ENCODE data around the gene POLDIP2. TPM values are rescaled to one million over a fixed set of nuclear protein-coding genes. Genes with fewer than 3 reads are reported as not detected.

POLDIP2 gene
- total and polyA plus RNA-seq, 2 donors (not counting 1 experiment from before 2014, with no cell fraction given): 30.2 to 35.7 TPM

GRCh38 chr17:28404007-28404406 is 46.7 kb upstream of the POLDIP2 start:
- Histone ChIP-seq H3K36me3 (replicated peaks in 1 of 2; ENCODE audit: control extremely low read depth in 1 of 2, control insufficient read depth in 1 of 2, extremely low read depth in 1 of 2, insufficient read depth in 2 of 2, low read length in 1 of 2) (no peaks in the 10 kb centered on the region), H3K9me3 (ENCODE audit: control extremely low read depth in 1 of 3, control insufficient read depth in 2 of 3, insufficient read depth in 1 of 3, low read length in 2 of 3) (peaks cover 0 to 4% (median 0%) of the 10 kb centered on the region in 3 donors), H3K27ac (ENCODE audit: low read length in 2 of 2) (no peak overlapping the region), H3K9ac (ENCODE audit: low read length) (no peak overlapping the region), H3K79me2 (ENCODE audit: control insufficient read depth, insufficient read depth, low read length) (no peaks in the 10 kb centered on the region), H3K27me3 (replicated peaks in 1 of 4; ENCODE audit: control extremely low read depth in 1 of 4, control insufficient read depth in 3 of 4, insufficient read depth in 4 of 4, low read length in 3 of 4) (no peaks in the 10 kb centered on the region), H2AFZ (ENCODE audit: insufficient read depth, low read depth, low read length, poor library complexity, severe bottlenecking) (no peak overlapping the region), H3K4me2 (replicated peaks; ENCODE audit: low read depth, low read length, poor library complexity, severe bottlenecking) (no peak overlapping the region), H3K4me3 (ENCODE audit: control extremely low read depth in 1 of 5, extremely low read depth in 1 of 5, insufficient read depth in 1 of 5, low read depth in 2 of 5, low read length in 4 of 5) (no peak overlapping the region), H3K4me1 (ENCODE audit: control insufficient read depth in 2 of 2, insufficient read depth in 2 of 2, low read length in 2 of 2) (peaks cover 8 to 12% of the 10 kb centered on the region in 2 donors), H4K20me1 (ENCODE audit: control insufficient read depth, insufficient read depth, low read length, poor library complexity, severe bottlenecking) (no peaks in the 10 kb centered on the region)
- peak overlapping the region; percentile 56 for H3K4me3 Mint-ChIP-seq
- TF ChIP-seq EZH2 (IDR thresholded peaks at IDR 0.05; ENCODE audit: borderline replicate concordance, insufficient read depth, low read depth, low read length, poor library complexity, severe bottlenecking) (no peak), CTCF (IDR thresholded peaks at IDR 0.05) (no peak)
- peaks cover 10% of the 10 kb centered on the region for H3K4me1 Mint-ChIP-seq
- WGBS (ENCODE audit: insufficient coverage): 67% methylated on average over 1 of the region's 2 CpGs
- ChIA-PET CTCF (interaction anchor here (1.5 kb wide), 1 partner anchor 12 kb away, joined by 11 read pairs; no protein-coding TSS in a partner anchor), POLR2A (no interaction called here)
- peaks cover 7% of the 10 kb centered on the region for H3K27me3 Mint-ChIP-seq
- no peak for ATAC-seq (ENCODE audit: low read depth)
- H3K9me3 Mint-ChIP-seq (ENCODE audit: insufficient read depth): no peaks in the 10 kb centered on the region
- intact Hi-C loops (cut with micrococcal nuclease): no loop called here
- no peak overlapping the region for H3K27ac Mint-ChIP-seq
- DNase-seq: no peak

GRCh38 chr17:28402844-28403243 is 45.5 kb upstream of the POLDIP2 start:
- no peaks in the 10 kb centered on the region for H3K9me3 Mint-ChIP-seq (ENCODE audit: insufficient read depth)
- H4K20me1 ChIP-seq (ENCODE audit: control insufficient read depth, insufficient read depth, low read length, poor library complexity, severe bottlenecking): no peaks in the 10 kb centered on the region
- no peak for ATAC-seq (ENCODE audit: low read depth)
- no peak for TF ChIP-seq EZH2 (IDR thresholded peaks at IDR 0.05; ENCODE audit: borderline replicate concordance, insufficient read depth, low read depth, low read length, poor library complexity, severe bottlenecking)
- no peak for TF ChIP-seq CTCF (IDR thresholded peaks at IDR 0.05)
- ChIA-PET POLR2A (no interaction called here), CTCF (no interaction called here)
- whole genome bisulfite sequencing (ENCODE audit: insufficient coverage): 100% methylated on average over 6 of the region's 6 CpGs
- H3K36me3 ChIP-seq (replicated peaks in 1 of 2; ENCODE audit: control extremely low read depth in 1 of 2, control insufficient read depth in 1 of 2, extremely low read depth in 1 of 2, insufficient read depth in 2 of 2, low read length in 1 of 2): no peaks in the 10 kb centered on the region
- no peak overlapping the region for H3K4me3 Mint-ChIP-seq
- H3K27me3 Mint-ChIP-seq: no peaks in the 10 kb centered on the region
- H3K4me3 ChIP-seq (ENCODE audit: control extremely low read depth in 1 of 5, extremely low read depth in 1 of 5, insufficient read depth in 1 of 5, low read depth in 2 of 5, low read length in 4 of 5): no peak overlapping the region
- peaks cover 0 to 4% (median 0%) of the 10 kb centered on the region in 3 donors for H3K9me3 ChIP-seq (ENCODE audit: control extremely low read depth in 1 of 3, control insufficient read depth in 2 of 3, insufficient read depth in 1 of 3, low read length in 2 of 3)
- peaks cover 13% of the 10 kb centered on the region for H3K4me1 Mint-ChIP-seq
- H3K4me2 ChIP-seq (replicated peaks; ENCODE audit: low read depth, low read length, poor library complexity, severe bottlenecking): no peak overlapping the region
- peaks cover 8 to 12% of the 10 kb centered on the region in 2 donors for H3K4me1 ChIP-seq (ENCODE audit: control insufficient read depth in 2 of 2, insufficient read depth in 2 of 2, low read length in 2 of 2)
- H3K27me3 ChIP-seq (replicated peaks in 1 of 4; ENCODE audit: control extremely low read depth in 1 of 4, control insufficient read depth in 3 of 4, insufficient read depth in 4 of 4, low read length in 3 of 4): no peaks in the 10 kb centered on the region
- no peak overlapping the region for H2AFZ ChIP-seq (ENCODE audit: insufficient read depth, low read depth, low read length, poor library complexity, severe bottlenecking)
- no peak overlapping the region for H3K9ac ChIP-seq (ENCODE audit: low read length)
- H3K27ac ChIP-seq (ENCODE audit: low read length in 2 of 2): no peak overlapping the region
- no peak overlapping the region for H3K27ac Mint-ChIP-seq
- intact Hi-C loops (cut with micrococcal nuclease): no loop called here
- no peaks in the 10 kb centered on the region for H3K79me2 ChIP-seq (ENCODE audit: control insufficient read depth, insufficient read depth, low read length)
- DNase-seq: no peak
